NAMALWA (cell line): ENCODE data around the gene ADNP.
"Not testable (repeated sequence)": the region's sequence is repeated elsewhere in the genome, so short reads cannot be mapped to it uniquely, and the experiment has no call there.

Experiments
- DNase-seq: peaks from one replicate; pipeline ENCODE4 v3.0.0-alpha.2; 2015; ENCODE audit warnings: low spot score

The ADNP gene

GRCh38 chr20:50931306-50932015 is at the start of gene ADNP:
Gene ADNP (minus strand): TSS chr20:50931437. CDS start chr20:50903996, 27,441 bp downstream.
- DNase-seq = peak; percentile 93

- DNase-seq = no peak
Observed at GRCh38 chr20:50980071-50980681, 48.9 kb upstream of the ADNP start.

- not testable (repeated sequence) for DNase-seq
Observed at GRCh38 chr20:50978533-50978932, 47.3 kb upstream of the ADNP start.

- no peak for DNase-seq
Observed at GRCh38 chr20:50977066-50978021, 46.1 kb upstream of the ADNP start.

DNA sequence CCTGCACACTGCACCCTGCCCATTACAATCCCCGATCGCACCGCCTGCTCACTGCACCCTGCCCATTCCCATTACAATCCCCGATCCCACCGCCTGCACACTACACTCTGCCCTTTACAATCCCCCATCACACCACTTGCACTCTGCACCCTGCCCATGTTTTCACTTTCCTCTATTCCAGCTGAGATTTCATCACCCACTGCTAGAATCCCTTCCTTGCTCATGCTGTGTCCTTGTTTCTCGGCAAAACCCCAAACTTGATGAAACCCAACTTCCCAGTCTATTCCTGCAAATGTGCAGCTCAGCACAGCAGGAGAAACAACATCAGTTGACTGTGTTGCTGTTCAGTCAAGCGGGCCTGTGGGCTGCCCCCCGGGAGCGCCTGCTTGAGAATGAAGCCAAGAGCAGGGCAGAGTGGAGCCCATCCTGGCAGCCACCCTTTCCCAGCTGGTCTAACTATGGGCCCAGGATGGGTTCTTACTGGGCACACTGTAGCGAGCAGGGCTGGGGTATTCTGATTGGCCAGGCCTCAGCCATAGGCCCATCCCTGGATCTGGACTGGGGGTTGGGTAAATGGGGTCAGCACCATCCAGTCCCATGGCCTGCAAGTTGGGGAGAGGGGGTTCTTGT is 44.6 kb upstream of the ADNP start:
- no peak for DNase-seq

- no peak for DNase-seq
Observed at GRCh38 chr20:50969912-50970311, 38.7 kb upstream of the ADNP start.

- no peak for DNase-seq
Observed at GRCh38 chr20:50969435-50969834, 38.2 kb upstream of the ADNP start.

GRCh38 chr20:50968289-50968688 is 37.1 kb upstream of the ADNP start:
- no peak for DNase-seq

- no peak for DNase-seq
Observed at GRCh38 chr20:50967586-50967985, 36.3 kb upstream of the ADNP start.

GRCh38 chr20:50959543-50960126 is 28.4 kb upstream of the ADNP start:
- DNase-seq = no peak

- DNase-seq = peak; percentile 96
Observed at GRCh38 chr20:50958615-50959542, 27.6 kb upstream of the ADNP start, which contains the start of gene MOCS3. Gene MOCS3 (plus strand): TSS chr20:50958818. CDS start chr20:50958843, 25 bp downstream.

DNA sequence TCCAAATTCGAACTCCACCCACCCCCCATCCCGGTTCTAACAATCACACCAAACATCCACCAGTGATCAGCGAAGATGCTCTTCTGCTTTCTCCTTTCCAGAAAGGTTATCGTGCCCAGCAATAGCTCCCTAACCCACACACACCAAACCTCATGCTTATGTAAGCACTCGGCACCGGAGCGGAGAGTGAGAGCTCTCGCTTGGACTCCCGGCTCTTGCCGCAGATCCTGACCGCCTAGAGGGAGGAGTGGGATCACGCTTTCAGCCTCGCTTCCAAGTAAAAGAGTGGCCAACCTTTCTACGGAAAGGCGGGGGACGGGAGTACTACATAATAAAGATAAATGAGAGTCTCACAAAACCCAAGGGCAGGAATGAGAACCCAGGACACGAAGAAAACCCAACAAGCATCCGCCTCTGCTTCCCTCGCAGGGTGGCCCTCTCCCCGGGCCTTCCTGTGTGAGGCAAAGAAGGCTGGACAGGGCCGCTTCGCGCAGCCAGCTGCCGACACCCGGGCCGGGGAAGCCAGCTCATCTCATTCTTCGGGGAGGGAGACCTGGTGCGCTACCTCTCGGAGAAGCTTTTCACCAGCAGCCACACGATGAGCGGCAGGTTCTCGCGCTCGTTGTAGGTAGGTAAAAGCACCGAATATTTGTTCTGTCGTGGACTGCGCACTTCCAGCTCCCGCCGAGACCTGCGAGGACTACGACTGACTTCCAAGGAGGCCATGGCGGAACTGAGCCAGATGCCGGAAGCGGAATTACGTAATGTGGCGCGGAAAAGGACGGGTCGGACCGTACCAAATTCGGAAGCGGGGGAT is 26.8 kb upstream of the ADNP start, which contains the start of gene DPM1:
TSS of gene DPM1 (minus strand) at position 735 of the 817 bp plus-strand sequence. CDS start at position 726, 9 bp downstream.
- DNase-seq = peak; percentile 93

DNA sequence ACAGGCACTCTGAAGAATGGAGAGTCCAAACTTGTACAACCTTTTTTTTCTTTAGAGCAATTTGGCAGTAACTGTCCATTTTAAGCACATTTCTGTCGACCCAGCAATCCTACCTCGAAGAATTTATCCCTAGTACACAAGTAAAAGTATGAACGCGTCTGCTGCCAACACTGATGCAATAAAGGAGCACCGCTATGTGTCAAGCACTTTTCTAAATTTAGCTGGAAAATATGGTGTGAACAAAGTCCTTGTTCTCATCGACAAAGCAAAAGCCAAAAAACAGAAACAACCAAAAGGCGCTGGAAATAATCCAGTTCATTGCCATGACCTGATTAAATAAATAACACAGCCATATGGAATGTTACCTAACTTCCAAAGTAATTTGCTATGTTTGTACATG is 26.0 kb upstream of the ADNP start:
- peak; percentile 27 for DNase-seq

DNA sequence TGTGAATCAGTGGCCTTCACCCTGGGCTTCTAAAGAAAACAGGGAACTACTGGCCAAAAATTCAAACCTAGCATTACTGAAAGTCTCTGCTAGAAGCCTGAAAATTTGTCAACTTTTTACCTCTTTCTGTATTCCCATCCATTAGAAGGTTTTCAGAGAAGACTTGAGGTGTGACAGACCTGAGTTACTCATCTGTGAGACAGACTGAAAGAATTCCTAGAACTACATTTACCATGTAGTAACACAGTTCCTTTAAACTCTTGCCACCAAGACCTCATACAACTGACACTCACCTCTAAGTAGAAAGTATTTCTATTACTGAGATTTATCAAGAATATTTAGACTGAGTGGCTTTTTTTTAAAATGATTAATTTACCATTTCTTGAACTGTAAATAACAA is 22.6 kb upstream of the ADNP start:
- DNase-seq = no peak

GRCh38 chr20:50953196-50953595 is 22.0 kb upstream of the ADNP start:
- no peak for DNase-seq

GRCh38 chr20:50948132-50948785 is 17.0 kb upstream of the ADNP start:
- DNase-seq = no peak

DNA sequence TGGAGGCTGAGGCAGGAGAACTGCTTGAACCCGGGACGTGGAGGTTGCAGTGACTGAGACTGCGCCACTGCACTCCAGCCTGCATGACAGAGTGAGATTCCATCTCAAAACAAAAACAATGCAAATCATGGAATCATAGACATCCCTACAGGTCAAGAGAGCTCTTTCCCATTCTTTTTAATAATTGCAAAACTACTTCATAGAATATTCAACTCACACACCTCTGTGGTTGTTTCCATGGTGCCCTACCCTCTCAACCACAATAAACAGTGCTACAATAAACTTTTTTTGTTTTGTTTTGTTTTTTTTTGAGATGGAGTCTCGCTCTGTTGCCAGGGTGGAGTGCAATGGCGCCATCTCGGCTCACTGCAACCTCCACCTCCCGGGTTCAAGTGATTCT is 11.8 kb upstream of the ADNP start:
- DNase-seq = no peak

DNA sequence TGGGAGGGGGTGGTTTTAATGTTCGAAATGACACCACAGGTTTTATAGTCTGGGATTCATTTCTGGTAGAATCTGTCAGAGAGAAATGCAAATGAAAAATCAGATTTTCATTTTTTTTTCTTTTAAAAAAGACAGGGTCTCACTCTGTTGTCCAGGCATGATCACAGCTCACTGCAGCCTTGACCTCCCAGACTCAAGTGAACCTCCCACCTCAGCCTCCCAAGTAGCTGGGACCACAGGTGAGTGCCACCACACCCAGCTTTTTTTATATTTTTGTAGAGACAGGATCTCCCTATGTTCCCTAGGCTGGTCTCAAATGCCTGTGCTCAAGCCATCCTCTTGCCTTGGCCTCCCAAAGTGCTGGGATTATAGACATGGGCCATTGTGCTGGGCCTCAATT is 2.4 kb upstream of the ADNP start:
- no peak for DNase-seq

DNA sequence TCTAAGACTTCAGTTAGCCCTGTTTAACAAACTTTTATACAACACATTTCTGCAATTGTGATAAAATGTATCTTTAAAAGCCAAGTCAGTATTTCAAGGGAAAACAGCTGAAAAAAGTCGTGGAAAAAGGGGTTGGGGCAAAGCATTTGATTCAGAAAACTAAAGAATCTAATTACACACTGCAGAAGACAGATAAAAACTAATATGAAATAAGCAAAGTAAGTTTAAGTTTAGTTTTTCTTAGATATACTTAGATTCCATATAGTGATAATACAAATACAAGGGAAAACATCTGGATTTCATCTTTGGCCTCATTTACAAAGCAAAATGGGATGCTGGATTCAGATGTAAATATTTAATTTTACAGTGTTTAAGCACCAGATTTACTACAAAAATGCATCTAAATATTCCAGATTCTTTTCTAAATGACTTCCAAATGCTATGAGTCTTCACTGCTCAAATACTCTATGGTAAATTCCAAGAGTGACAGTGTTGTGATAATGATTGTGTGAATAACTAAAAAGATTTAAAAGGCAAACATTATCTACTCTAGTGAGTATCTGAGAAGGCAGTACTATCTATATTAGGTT is 1.5 kb upstream of the ADNP start:
- no peak for DNase-seq
